HEK293 (cell line): ENCODE data around the gene FASN.

ENCODE experiments used
- CTCF ChIA-PET: fragments of 350-600 bp; formaldehyde crosslinking; extraction: SDS; loops from one replicate; lab custom pipeline; 2021; ENCODE audit warnings: antibody characterized with exemption; lab: Yijun Ruan, JAX
- POLR2A ChIA-PET: fragments of 300-600 bp; formaldehyde crosslinking; extraction: SDS; loops from one replicate; lab custom pipeline; 2020; ENCODE audit warnings: antibody characterized with exemption, inconsistent platforms; lab: Yijun Ruan, JAX
- H3K27ac ChIP-seq: fragments of 200-500 bp; sonication (Bioruptor generic); 2 replicates; pipeline ENCODE4 v1.5.1; 2014; ENCODE audit warnings: low read depth, low read length, control low read depth, inconsistent platforms; ENCODE audit errors: extremely low read depth
- H3K36me3 ChIP-seq, 2 experiments: fragments of 200-500 bp in 1 of 2; sonication (Bioruptor generic) in 1 of 2; 1 replicate in 1 of 2; 2 replicates in 1 of 2; pipeline ENCODE4 v1.5.1; 2014 to 2017; ENCODE audit warnings: inconsistent platforms in 2 of 2, low read length in 2 of 2; ENCODE audit not compliant: control insufficient read depth in 2 of 2, insufficient read depth in 1 of 2
- H3K4me1 ChIP-seq: fragments of 200-500 bp; sonication (Bioruptor generic); 2 replicates; pipeline ENCODE4 v1.5.1; 2014; ENCODE audit warnings: mild to moderate bottlenecking, low read length, inconsistent platforms; ENCODE audit not compliant: control insufficient read depth, insufficient read depth
- H3K4me3 ChIP-seq: 2 replicates; pipeline ENCODE4 v1.5.1; 2011; ENCODE audit warnings: low read depth, mild to moderate bottlenecking, control low read depth, low read length, moderate library complexity
- H3K9me3 ChIP-seq: fragments of 200-500 bp; sonication (Bioruptor generic); 2 replicates; pipeline ENCODE4 v1.5.1; 2014; ENCODE audit warnings: low read depth, low read length, inconsistent platforms; ENCODE audit not compliant: control insufficient read depth, insufficient read depth
- FEZF1 ChIP-seq: fragments of 450-650 bp; formaldehyde crosslinking; IDR thresholded peaks from 2 replicates; pipeline ENCODE4 v1.5.1; 2016; ENCODE audit warnings: missing biosample characterization, missing genetic modification characterization
- GFI1B ChIP-seq: fragments of 450-650 bp; formaldehyde crosslinking; IDR thresholded peaks from 2 replicates; pipeline ENCODE4 v1.5.1; 2016; ENCODE audit warnings: missing biosample characterization, missing genetic modification characterization
- GLIS1 ChIP-seq: fragments of 450-650 bp; formaldehyde crosslinking; IDR thresholded peaks from 2 replicates; pipeline ENCODE4 v1.5.1; 2016; ENCODE audit warnings: missing biosample characterization, missing genetic modification characterization
- GLIS2 ChIP-seq: fragments of 450-650 bp; formaldehyde crosslinking; IDR thresholded peaks from 2 replicates; pipeline ENCODE4 v1.5.1; 2016; ENCODE audit warnings: missing biosample characterization, missing genetic modification characterization
- HOXD13 ChIP-seq: sonication (generic); formaldehyde crosslinking; IDR thresholded peaks from 2 replicates; pipeline ENCODE4 v1.8.0; 2022; ENCODE audit warnings: missing genetic modification reagents, borderline replicate concordance
- KLF7 ChIP-seq: fragments of 450-650 bp; formaldehyde crosslinking; IDR thresholded peaks from 2 replicates; pipeline ENCODE4 v1.5.1; 2016; ENCODE audit warnings: missing biosample characterization, missing genetic modification characterization, borderline replicate concordance
- KLF8 ChIP-seq: fragments of 450-650 bp; formaldehyde crosslinking; IDR thresholded peaks from 2 replicates; pipeline ENCODE4 v1.5.1; 2016; ENCODE audit warnings: missing biosample characterization, missing genetic modification characterization
- KLF9 ChIP-seq: fragments of 450-650 bp; formaldehyde crosslinking; IDR thresholded peaks from 2 replicates; pipeline ENCODE4 v1.5.1; 2016; ENCODE audit warnings: missing biosample characterization, missing genetic modification characterization, low read depth
- MEIS1 ChIP-seq: sonication (generic); formaldehyde crosslinking; IDR thresholded peaks from 2 replicates; pipeline ENCODE4 v1.8.1; 2022; ENCODE audit warnings: missing genetic modification reagents, mild to moderate bottlenecking, borderline replicate concordance
- PATZ1 ChIP-seq: fragments of 450-650 bp; formaldehyde crosslinking; IDR thresholded peaks from 2 replicates; pipeline ENCODE4 v1.5.1; 2016; ENCODE audit warnings: missing biosample characterization, missing genetic modification characterization
- SP2 ChIP-seq: fragments of 450-650 bp; formaldehyde crosslinking; IDR thresholded peaks from 2 replicates; pipeline ENCODE4 v1.5.1; 2016; ENCODE audit warnings: missing biosample characterization, missing genetic modification characterization
- YY1 ChIP-seq: fragments of 450-650 bp; formaldehyde crosslinking; IDR thresholded peaks from 2 replicates; pipeline ENCODE4 v1.5.1; 2018; ENCODE audit warnings: missing biosample characterization, missing genetic modification characterization
- ZBTB21 ChIP-seq: fragments of 450-650 bp; formaldehyde crosslinking; IDR thresholded peaks from 2 replicates; pipeline ENCODE4 v1.5.1; 2017; ENCODE audit warnings: missing biosample characterization, missing genetic modification characterization
- ZFP41 ChIP-seq: fragments of 450-650 bp; formaldehyde crosslinking; IDR thresholded peaks from 2 replicates; pipeline ENCODE4 v1.5.1; 2016; ENCODE audit warnings: missing biosample characterization, missing genetic modification characterization, borderline replicate concordance
- ZNF19 ChIP-seq: fragments of 450-650 bp; formaldehyde crosslinking; IDR thresholded peaks from 2 replicates; pipeline ENCODE4; 2016; ENCODE audit warnings: missing biosample characterization, missing genetic modification characterization, low read depth
- ZNF335 ChIP-seq: fragments of 450-650 bp; formaldehyde crosslinking; conservative IDR thresholded peaks from 2 replicates; pipeline ENCODE4 v1.5.1; 2016; ENCODE audit warnings: missing biosample characterization, missing genetic modification characterization
- ZNF350 ChIP-seq: fragments of 450-650 bp; formaldehyde crosslinking; IDR thresholded peaks from 2 replicates; pipeline ENCODE4 v1.5.0; 2017; ENCODE audit warnings: missing biosample characterization, mild to moderate bottlenecking, missing genetic modification characterization
- ZNF501 ChIP-seq: fragments of 450-650 bp; formaldehyde crosslinking; IDR thresholded peaks from 2 replicates; pipeline ENCODE4 v1.5.1; 2016; ENCODE audit warnings: missing biosample characterization, missing genetic modification characterization
- ZNF621 ChIP-seq: fragments of 450-650 bp; formaldehyde crosslinking; IDR thresholded peaks from 2 replicates; pipeline ENCODE4 v1.5.1; 2017; ENCODE audit warnings: missing biosample characterization, missing genetic modification characterization
- ZNF639 ChIP-seq: fragments of 450-650 bp; formaldehyde crosslinking; IDR thresholded peaks from 2 replicates; pipeline ENCODE4 v1.5.1; 2016; ENCODE audit warnings: missing biosample characterization, missing genetic modification characterization
- ZNF660 ChIP-seq: fragments of 450-650 bp; IDR thresholded peaks from 2 replicates; pipeline ENCODE4 v1.5.1; 2018; ENCODE audit warnings: missing biosample characterization, mild to moderate bottlenecking, missing genetic modification characterization
- ZNF707 ChIP-seq: fragments of 450-650 bp; formaldehyde crosslinking; IDR thresholded peaks from 2 replicates; pipeline ENCODE4 v1.5.1; 2016; ENCODE audit warnings: missing biosample characterization, missing genetic modification characterization
- ZNF830 ChIP-seq: fragments of 450-650 bp; IDR thresholded peaks from 2 replicates; pipeline ENCODE4 v1.5.0; 2018; ENCODE audit warnings: missing biosample characterization, missing genetic modification characterization, low read depth, mild to moderate bottlenecking, moderate library complexity
- ZSCAN23 ChIP-seq: fragments of 450-650 bp; formaldehyde crosslinking; IDR thresholded peaks from 2 replicates; pipeline ENCODE4 v1.5.1; 2016; ENCODE audit warnings: missing biosample characterization, missing genetic modification characterization
- TF ChIP-seq, protein P1 (sequence below): fragments of 450-650 bp; formaldehyde crosslinking; IDR thresholded peaks from 2 replicates; pipeline ENCODE4 v1.5.1; 2016; ENCODE audit warnings: missing biosample characterization, missing genetic modification characterization
- TF ChIP-seq, protein P2 (sequence below): fragments of 450-650 bp; formaldehyde crosslinking; conservative IDR thresholded peaks from 2 replicates; pipeline ENCODE4 v1.5.1; 2016; ENCODE audit warnings: low read depth, missing biosample characterization, missing genetic modification characterization
- TF ChIP-seq, protein P3 (sequence below): fragments of 450-650 bp; formaldehyde crosslinking; IDR thresholded peaks from 2 replicates; pipeline ENCODE4 v1.5.1; 2016; ENCODE audit warnings: missing biosample characterization, missing genetic modification characterization, low read depth

FASN gene

DNA sequence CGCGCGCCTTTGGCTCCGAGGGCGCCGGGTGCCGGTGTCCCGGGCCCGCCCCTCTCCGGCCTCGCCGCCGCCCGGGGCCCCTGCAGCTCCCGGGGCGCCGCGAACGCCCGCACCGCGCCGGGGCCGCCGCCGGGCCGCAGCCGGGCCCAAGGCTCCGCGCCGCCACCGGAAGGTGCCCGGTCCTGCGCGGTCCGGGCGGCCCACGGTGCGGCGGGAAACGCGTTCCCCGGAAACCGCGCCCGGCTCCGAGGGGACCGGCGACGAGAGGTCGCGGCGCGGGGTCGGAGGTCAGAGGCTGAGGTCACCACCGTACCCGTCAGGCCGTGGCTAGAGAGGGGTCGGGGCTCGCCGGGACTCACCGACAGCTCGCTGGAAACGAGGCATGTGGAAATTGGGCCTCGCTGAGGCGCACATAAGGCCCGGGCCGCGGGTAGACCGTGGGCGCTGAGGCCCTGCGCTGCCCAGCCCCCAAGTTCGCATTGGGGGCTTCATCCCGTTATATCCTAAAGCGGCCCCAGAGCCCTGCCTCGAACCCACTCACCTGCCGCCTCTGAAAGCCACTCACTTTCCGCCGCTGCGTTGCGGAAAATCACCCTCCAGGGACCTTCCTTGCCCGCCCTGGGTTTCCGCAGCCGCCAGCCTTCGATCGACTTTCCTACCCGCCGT is 32.3 kb downstream of the FASN start, which contains the start of gene DUS1L (continued):
- TF ChIP-seq FEZF1 (tag by site-specific recombination) (peak; percentile 40), ZBTB21 (tag by site-specific recombination) (no peak), ZNF707 (tag by site-specific recombination) (peak; percentile 10; the same call in 1 of the 2 replicates), KLF7 (tag by site-specific recombination) (peak; percentile 42; the same call in 1 of the 2 replicates), ZSCAN23 (tag by site-specific recombination) (0 out of 2 replicates have a peak, but pooled peaks have one; percentile 42), SP2 (tag by site-specific recombination) (peak; percentile 35; the same call in 1 of the 2 replicates), GFI1B (peak; percentile 31; the same call in 1 of the 2 replicates), ZNF19 (no peak), ZNF350 (no peak), ZFP41 (tag by site-specific recombination) (peak; percentile 68; the same call in 1 of the 2 replicates)

GRCh38 chr17:82065193-82065637 is 32.8 kb downstream of the FASN start:
- POLR2A ChIA-PET, result interaction anchor here (0.6 to 2.5 kb wide), 7 partner anchors 12 to 30 kb away, joined by 3 to 19 read pairs (median 4); partner anchors contain the start of genes DCXR and GPS1
- CTCF ChIA-PET, result interaction anchor here (0.6 to 1.9 kb wide), 3 partner anchors 11 to 92 kb away, joined by 3 to 5 read pairs (median 3); no protein-coding TSS in a partner anchor
- Histone ChIP-seq H3K4me1 (peaks cover 7% of the 10 kb centered on the region; the same call in 1 of the 2 replicates), H3K9me3 (no peaks in the 10 kb centered on the region), H3K4me3 (peak overlapping the region; percentile 83), H3K36me3 (peaks cover 0 to 44% of the 10 kb centered on the region in 2 experiments; a peak in 1 of 3 replicates), H3K27ac (peak overlapping the region; percentile 95)
- no peak for TF ChIP-seq KLF9 (tag by site-specific recombination)
- TF ChIP-seq ZNF335, result peak; percentile 73
- TF ChIP-seq YY1 (tag by site-specific recombination), result no peak
- no peak for TF ChIP-seq ZNF660
- TF ChIP-seq, protein P1, sequence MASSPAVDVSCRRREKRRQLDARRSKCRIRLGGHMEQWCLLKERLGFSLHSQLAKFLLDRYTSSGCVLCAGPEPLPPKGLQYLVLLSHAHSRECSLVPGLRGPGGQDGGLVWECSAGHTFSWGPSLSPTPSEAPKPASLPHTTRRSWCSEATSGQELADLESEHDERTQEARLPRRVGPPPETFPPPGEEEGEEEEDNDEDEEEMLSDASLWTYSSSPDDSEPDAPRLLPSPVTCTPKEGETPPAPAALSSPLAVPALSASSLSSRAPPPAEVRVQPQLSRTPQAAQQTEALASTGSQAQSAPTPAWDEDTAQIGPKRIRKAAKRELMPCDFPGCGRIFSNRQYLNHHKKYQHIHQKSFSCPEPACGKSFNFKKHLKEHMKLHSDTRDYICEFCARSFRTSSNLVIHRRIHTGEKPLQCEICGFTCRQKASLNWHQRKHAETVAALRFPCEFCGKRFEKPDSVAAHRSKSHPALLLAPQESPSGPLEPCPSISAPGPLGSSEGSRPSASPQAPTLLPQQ (tag by site-specific recombination), result no peak
- TF ChIP-seq HOXD13 (CRISPR knock-in tag), result no peak
- TF ChIP-seq ZNF621, result no peak
- no peak for TF ChIP-seq ZNF830 (tag by site-specific recombination)
- TF ChIP-seq KLF7 (tag by site-specific recombination), result no peak
- peak; percentile 74; the same call in 1 of the 2 replicates for TF ChIP-seq GLIS2
- TF ChIP-seq KLF8, result no peak
- TF ChIP-seq, protein P2, sequence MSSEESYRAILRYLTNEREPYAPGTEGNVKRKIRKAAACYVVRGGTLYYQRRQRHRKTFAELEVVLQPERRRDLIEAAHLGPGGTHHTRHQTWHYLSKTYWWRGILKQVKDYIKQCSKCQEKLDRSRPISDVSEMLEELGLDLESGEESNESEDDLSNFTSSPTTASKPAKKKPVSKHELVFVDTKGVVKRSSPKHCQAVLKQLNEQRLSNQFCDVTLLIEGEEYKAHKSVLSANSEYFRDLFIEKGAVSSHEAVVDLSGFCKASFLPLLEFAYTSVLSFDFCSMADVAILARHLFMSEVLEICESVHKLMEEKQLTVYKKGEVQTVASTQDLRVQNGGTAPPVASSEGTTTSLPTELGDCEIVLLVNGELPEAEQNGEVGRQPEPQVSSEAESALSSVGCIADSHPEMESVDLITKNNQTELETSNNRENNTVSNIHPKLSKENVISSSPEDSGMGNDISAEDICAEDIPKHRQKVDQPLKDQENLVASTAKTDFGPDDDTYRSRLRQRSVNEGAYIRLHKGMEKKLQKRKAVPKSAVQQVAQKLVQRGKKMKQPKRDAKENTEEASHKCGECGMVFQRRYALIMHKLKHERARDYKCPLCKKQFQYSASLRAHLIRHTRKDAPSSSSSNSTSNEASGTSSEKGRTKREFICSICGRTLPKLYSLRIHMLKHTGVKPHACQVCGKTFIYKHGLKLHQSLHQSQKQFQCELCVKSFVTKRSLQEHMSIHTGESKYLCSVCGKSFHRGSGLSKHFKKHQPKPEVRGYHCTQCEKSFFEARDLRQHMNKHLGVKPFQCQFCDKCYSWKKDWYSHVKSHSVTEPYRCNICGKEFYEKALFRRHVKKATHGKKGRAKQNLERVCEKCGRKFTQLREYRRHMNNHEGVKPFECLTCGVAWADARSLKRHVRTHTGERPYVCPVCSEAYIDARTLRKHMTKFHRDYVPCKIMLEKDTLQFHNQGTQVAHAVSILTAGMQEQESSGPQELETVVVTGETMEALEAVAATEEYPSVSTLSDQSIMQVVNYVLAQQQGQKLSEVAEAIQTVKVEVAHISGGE (tag by site-specific recombination), result peak; percentile 32; the same call in 1 of the 2 replicates
- TF ChIP-seq MEIS1 (CRISPR knock-in tag), result 0 out of 2 replicates have a peak, but pooled peaks have one; percentile 13
- no peak for TF ChIP-seq PATZ1 (tag by site-specific recombination)
- TF ChIP-seq GLIS1 (tag by site-specific recombination), result 0 out of 2 replicates have a peak, but pooled peaks have one; percentile 12
- TF ChIP-seq, protein P3, sequence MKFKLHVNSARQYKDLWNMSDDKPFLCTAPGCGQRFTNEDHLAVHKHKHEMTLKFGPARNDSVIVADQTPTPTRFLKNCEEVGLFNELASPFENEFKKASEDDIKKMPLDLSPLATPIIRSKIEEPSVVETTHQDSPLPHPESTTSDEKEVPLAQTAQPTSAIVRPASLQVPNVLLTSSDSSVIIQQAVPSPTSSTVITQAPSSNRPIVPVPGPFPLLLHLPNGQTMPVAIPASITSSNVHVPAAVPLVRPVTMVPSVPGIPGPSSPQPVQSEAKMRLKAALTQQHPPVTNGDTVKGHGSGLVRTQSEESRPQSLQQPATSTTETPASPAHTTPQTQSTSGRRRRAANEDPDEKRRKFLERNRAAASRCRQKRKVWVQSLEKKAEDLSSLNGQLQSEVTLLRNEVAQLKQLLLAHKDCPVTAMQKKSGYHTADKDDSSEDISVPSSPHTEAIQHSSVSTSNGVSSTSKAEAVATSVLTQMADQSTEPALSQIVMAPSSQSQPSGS (tag by site-specific recombination), result no peak
- no peak for TF ChIP-seq ZNF501
- TF ChIP-seq ZNF639 (tag by site-specific recombination), result no peak
